K562 (cell line): ENCODE results near the gene AGPAT2. TPM values are rescaled to one million over a fixed set of nuclear protein-coding genes. Genes with fewer than 3 reads are reported as not detected.

ENCODE experiments used
- CBX2 ChIP-seq: fragments of 200-600 bp; sonication (generic); IDR thresholded peaks from one replicate; pipeline ENCODE4 v1.6.1; 2012; ENCODE audit warnings: mild to moderate bottlenecking, low read length, inconsistent platforms; ENCODE audit not compliant: insufficient read depth, poor library complexity, severe bottlenecking
- CCNT2 ChIP-seq: IDR thresholded peaks from 2 replicates; pipeline ENCODE4 v1.6.1; 2011; ENCODE audit warnings: borderline replicate concordance, low read depth, mild to moderate bottlenecking, moderate library complexity, mixed read lengths, low read length; ENCODE audit not compliant: insufficient read length; ENCODE audit errors: extremely low read depth
- CEBPB ChIP-seq: fragments of 450-650 bp; IDR thresholded peaks from 2 replicates; pipeline ENCODE4 v1.6.1; 2016; ENCODE audit warnings: missing genetic modification characterization, missing compliant biosample characterization
- CHD1 ChIP-seq: fragments of 200-600 bp; sonication (generic); IDR thresholded peaks from one replicate; pipeline ENCODE4 v1.6.1; 2012; ENCODE audit warnings: mild to moderate bottlenecking, moderate library complexity, low read length, inconsistent platforms
- CREB1 ChIP-seq, 2 experiments: sonication (generic) in 1 of 2; formaldehyde crosslinking in 1 of 2; IDR thresholded peaks; 2 replicates each; pipeline versions ENCODE4 v1.6.1 to v1.8.0; 2012 to 2022; ENCODE audit warnings: inconsistent platforms in 1 of 2, mild to moderate bottlenecking in 1 of 2, missing genetic modification reagents in 1 of 2, moderate library complexity in 1 of 2
- CREM ChIP-seq: IDR thresholded peaks from 2 replicates; pipeline ENCODE4 v1.6.1; 2014; ENCODE audit warnings: antibody characterized with exemption, low read depth
- HNRNPL ChIP-seq: fragments of 200-400 bp; formaldehyde crosslinking; IDR thresholded peaks from 2 replicates; pipeline ENCODE4 v1.6.1; 2017; ENCODE audit warnings: low read depth, mild to moderate bottlenecking, low read length
- KLF1 ChIP-seq: fragments of 450-650 bp; IDR thresholded peaks from 2 replicates; pipeline ENCODE4 v1.6.1; 2016; ENCODE audit warnings: missing genetic modification characterization, missing compliant biosample characterization
- RBM15 ChIP-seq: fragments of 200-400 bp; formaldehyde crosslinking; IDR thresholded peaks from 2 replicates; pipeline ENCODE4 v1.6.1; 2018; ENCODE audit warnings: mild to moderate bottlenecking, low read length, moderate library complexity; ENCODE audit not compliant: insufficient read depth
- RBM25 ChIP-seq: fragments of 200-400 bp; formaldehyde crosslinking; IDR thresholded peaks from 2 replicates; pipeline ENCODE4 v1.6.1; 2018; ENCODE audit warnings: low read length, low read depth, moderate library complexity; ENCODE audit not compliant: severe bottlenecking
- SIN3A ChIP-seq, 2 experiments: fragments of 150-350 bp in 1 of 2; IDR thresholded peaks; 2 replicates each; pipeline ENCODE4 v1.6.1; 2011 to 2016; ENCODE audit warnings: borderline replicate concordance in 2 of 2, low read depth in 2 of 2, low read length in 2 of 2, mild to moderate bottlenecking in 2 of 2, moderate library complexity in 2 of 2; ENCODE audit not compliant: control insufficient read depth in 1 of 2
- ZNF253 ChIP-seq: fragments of 250-450 bp; sonication (Bioruptor Pico); conservative IDR thresholded peaks from 2 replicates; pipeline ENCODE4 v1.6.1; 2021; ENCODE audit warnings: mild to moderate bottlenecking
- ZNF57 ChIP-seq: fragments of 450-650 bp; formaldehyde crosslinking; IDR thresholded peaks from 2 replicates; pipeline ENCODE4 v1.4.0; 2020; ENCODE audit warnings: mild to moderate bottlenecking, moderate library complexity
- polyA plus RNA-seq, 8 experiments: library from polyadenylated mRNA; depleted of rRNA in 4 of 8; stranded (reverse) in 5 of 8; unstranded in 3 of 8; fragments of >200 nt; fragmentation: Nextera tagmentation in 2 of 8; fragmentation: Illumina TruSeq in 1 of 8; extraction: Ambion mirVana in 2 of 8; extraction: Trizol in 1 of 8; gene quantifications; 2 replicates each; pipeline versions ENCODE4 v1.2.1 to v1.2.3, GENCODE V29; 2011 to 2014; ENCODE audit warnings: inconsistent platforms in 1 of 8, missing spikeins in 1 of 8
- total RNA-seq, 7 experiments: library from RNA; depleted of rRNA in 6 of 7; stranded (reverse); fragments of >200 nt in 6 of 7; fragmentation: Illumina TruSeq in 2 of 7; extraction: Trizol in 2 of 7; gene quantifications; 2 replicates each; pipeline versions ENCODE4 v1.2.1 to v1.2.3, GENCODE V29; 2011 to 2021; ENCODE audit warnings: low replicate concordance in 1 of 7
- TF ChIP-seq, protein P1 (sequence below): fragments of 450-650 bp; IDR thresholded peaks from 2 replicates; pipeline ENCODE4 v1.6.1; 2016; ENCODE audit warnings: antibody characterized with exemption
- TF ChIP-seq, protein P2 (sequence below), 3 experiments: IDR thresholded peaks in 2 of 3; conservative IDR thresholded peaks in 1 of 3; 2 replicates each; pipeline ENCODE4 v1.5.1; 2011 to 2012; ENCODE audit warnings: low read length in 3 of 3, mild to moderate bottlenecking in 3 of 3, control low read depth in 2 of 3, improper control_type of control experiment in 1 of 3, inconsistent platforms in 1 of 3, low read depth in 1 of 3, mixed read lengths in 1 of 3, moderate library complexity in 1 of 3; ENCODE audit not compliant: insufficient read depth in 2 of 3
- TF ChIP-seq, protein P3 (sequence below), 2 experiments: fragments of 450-650 bp; IDR thresholded peaks; 2 replicates each; pipeline ENCODE4 v1.6.1; 2016
- TF ChIP-seq, protein P4 (sequence below): fragments of 250-450 bp; sonication (Bioruptor Pico); IDR thresholded peaks from 2 replicates; pipeline ENCODE4 v1.5.0; 2022; ENCODE audit warnings: mild to moderate bottlenecking
- TF ChIP-seq, protein P5 (sequence below), 2 experiments: fragments of 250-450 bp in 1 of 2; fragments of 450-650 bp in 1 of 2; sonication (Bioruptor Pico) in 1 of 2; IDR thresholded peaks; 2 replicates each; pipeline versions ENCODE4 v1.6.1 to v1.8.0; 2016 to 2021; ENCODE audit warnings: mild to moderate bottlenecking in 2 of 2, moderate library complexity in 2 of 2, missing compliant biosample characterization in 1 of 2, missing genetic modification characterization in 1 of 2

Gene AGPAT2
- total and polyA plus RNA-seq, 9 of the 15 experiments (the other 6 are each of a cell fraction or from before 2014, with no cell fraction given) = 0.13 to 54.5 (median 23.9) TPM

GRCh38 chr9:136665111-136665703 lies 22.1 kb downstream of the AGPAT2 start (continued):
- TF ChIP-seq CCNT2 = no peak
- TF ChIP-seq, protein P1, sequence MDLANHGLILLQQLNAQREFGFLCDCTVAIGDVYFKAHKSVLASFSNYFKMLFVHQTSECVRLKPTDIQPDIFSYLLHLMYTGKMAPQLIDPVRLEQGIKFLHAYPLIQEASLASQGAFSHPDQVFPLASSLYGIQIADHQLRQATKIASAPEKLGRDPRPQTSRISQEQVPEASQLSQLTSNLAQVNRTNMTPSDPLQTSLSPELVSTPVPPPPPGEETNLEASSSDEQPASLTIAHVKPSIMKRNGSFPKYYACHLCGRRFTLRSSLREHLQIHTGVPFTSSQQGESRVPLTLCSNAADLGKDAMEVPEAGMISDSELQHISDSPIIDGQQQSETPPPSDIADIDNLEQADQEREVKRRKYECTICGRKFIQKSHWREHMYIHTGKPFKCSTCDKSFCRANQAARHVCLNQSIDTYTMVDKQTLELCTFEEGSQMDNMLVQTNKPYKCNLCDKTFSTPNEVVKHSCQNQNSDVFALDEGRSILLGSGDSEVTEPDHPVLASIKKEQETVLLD = no peak
- TF ChIP-seq, protein P2, sequence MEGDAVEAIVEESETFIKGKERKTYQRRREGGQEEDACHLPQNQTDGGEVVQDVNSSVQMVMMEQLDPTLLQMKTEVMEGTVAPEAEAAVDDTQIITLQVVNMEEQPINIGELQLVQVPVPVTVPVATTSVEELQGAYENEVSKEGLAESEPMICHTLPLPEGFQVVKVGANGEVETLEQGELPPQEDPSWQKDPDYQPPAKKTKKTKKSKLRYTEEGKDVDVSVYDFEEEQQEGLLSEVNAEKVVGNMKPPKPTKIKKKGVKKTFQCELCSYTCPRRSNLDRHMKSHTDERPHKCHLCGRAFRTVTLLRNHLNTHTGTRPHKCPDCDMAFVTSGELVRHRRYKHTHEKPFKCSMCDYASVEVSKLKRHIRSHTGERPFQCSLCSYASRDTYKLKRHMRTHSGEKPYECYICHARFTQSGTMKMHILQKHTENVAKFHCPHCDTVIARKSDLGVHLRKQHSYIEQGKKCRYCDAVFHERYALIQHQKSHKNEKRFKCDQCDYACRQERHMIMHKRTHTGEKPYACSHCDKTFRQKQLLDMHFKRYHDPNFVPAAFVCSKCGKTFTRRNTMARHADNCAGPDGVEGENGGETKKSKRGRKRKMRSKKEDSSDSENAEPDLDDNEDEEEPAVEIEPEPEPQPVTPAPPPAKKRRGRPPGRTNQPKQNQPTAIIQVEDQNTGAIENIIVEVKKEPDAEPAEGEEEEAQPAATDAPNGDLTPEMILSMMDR (IDR thresholded peaks at IDR 0.05 in 2 of 3, conservative IDR thresholded peaks at IDR 0.05 in 1 of 3; ENCODE audit: insufficient read depth in 2 of 3, low read depth in 1 of 3, low read length in 3 of 3) = peak in 2 of 3 experiments; percentile 43 to 93; a peak in 5 of 6 replicates
- peak; percentile 44 to 71; a peak in 3 of 4 replicates for TF ChIP-seq SIN3A (IDR thresholded peaks at IDR 0.05; ENCODE audit: borderline replicate concordance in 2 of 2, control insufficient read depth in 1 of 2, low read depth in 2 of 2, low read length in 2 of 2)
- TF ChIP-seq, protein P3, sequence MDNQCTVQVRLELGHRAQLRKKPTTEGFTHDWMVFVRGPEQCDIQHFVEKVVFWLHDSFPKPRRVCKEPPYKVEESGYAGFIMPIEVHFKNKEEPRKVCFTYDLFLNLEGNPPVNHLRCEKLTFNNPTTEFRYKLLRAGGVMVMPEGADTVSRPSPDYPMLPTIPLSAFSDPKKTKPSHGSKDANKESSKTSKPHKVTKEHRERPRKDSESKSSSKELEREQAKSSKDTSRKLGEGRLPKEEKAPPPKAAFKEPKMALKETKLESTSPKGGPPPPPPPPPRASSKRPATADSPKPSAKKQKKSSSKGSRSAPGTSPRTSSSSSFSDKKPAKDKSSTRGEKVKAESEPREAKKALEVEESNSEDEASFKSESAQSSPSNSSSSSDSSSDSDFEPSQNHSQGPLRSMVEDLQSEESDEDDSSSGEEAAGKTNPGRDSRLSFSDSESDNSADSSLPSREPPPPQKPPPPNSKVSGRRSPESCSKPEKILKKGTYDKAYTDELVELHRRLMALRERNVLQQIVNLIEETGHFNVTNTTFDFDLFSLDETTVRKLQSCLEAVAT (IDR thresholded peaks at IDR 0.05) = peak in 1 of 2 experiments; percentile 51; a peak in 2 of 4 replicates
- TF ChIP-seq CREB1 (IDR thresholded peaks at IDR 0.05) = 0 out of 2 replicates have a peak, but pooled peaks have one; percentile 26
- TF ChIP-seq CREB1 (CRISPR knock-in tag; IDR thresholded peaks at IDR 0.05) = no peak; the same call in 1 of the 2 replicates
- peak; percentile 97 for TF ChIP-seq RBM25
- TF ChIP-seq RBM15 = no peak
- 0 out of 2 replicates have a peak, but pooled peaks have one; percentile 25 for TF ChIP-seq ZNF57 (CRISPR knock-in tag)
- TF ChIP-seq CREM = peak; percentile 12; the same call in 1 of the 2 replicates
- TF ChIP-seq, protein P4, sequence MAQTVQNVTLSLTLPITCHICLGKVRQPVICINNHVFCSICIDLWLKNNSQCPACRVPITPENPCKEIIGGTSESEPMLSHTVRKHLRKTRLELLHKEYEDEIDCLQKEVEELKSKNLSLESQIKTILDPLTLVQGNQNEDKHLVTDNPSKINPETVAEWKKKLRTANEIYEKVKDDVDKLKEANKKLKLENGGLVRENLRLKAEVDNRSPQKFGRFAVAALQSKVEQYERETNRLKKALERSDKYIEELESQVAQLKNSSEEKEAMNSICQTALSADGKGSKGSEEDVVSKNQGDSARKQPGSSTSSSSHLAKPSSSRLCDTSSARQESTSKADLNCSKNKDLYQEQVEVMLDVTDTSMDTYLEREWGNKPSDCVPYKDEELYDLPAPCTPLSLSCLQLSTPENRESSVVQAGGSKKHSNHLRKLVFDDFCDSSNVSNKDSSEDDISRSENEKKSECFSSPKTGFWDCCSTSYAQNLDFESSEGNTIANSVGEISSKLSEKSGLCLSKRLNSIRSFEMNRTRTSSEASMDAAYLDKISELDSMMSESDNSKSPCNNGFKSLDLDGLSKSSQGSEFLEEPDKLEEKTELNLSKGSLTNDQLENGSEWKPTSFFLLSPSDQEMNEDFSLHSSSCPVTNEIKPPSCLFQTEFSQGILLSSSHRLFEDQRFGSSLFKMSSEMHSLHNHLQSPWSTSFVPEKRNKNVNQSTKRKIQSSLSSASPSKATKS (CRISPR knock-in tag) = no peak
- TF ChIP-seq, protein P5, sequence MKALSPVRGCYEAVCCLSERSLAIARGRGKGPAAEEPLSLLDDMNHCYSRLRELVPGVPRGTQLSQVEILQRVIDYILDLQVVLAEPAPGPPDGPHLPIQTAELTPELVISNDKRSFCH (CRISPR knock-in tag; IDR thresholded peaks at IDR 0.05) = no peak
- TF ChIP-seq, protein P5 (tag; IDR thresholded peaks at IDR 0.05) = 0 out of 2 replicates have a peak, but pooled peaks have one; percentile 30
- TF ChIP-seq ZNF253 (CRISPR knock-in tag) = peak; percentile 12; the same call in 1 of the 2 replicates
- peak; percentile 66; the same call in 1 of the 2 replicates for TF ChIP-seq HNRNPL
- TF ChIP-seq CEBPB (tag) = no peak
- no peak for TF ChIP-seq CBX2
- peak; percentile 97 for TF ChIP-seq CHD1
- TF ChIP-seq KLF1 (tag) = no peak
